ENCODE data around the gene PBX1. TPM values are rescaled to one million over a fixed set of nuclear protein-coding genes. Genes with fewer than 3 reads are reported as not detected.

The PBX1 gene
- total RNA-seq, 2 experiments from 2014 or later = not detected

DNA sequence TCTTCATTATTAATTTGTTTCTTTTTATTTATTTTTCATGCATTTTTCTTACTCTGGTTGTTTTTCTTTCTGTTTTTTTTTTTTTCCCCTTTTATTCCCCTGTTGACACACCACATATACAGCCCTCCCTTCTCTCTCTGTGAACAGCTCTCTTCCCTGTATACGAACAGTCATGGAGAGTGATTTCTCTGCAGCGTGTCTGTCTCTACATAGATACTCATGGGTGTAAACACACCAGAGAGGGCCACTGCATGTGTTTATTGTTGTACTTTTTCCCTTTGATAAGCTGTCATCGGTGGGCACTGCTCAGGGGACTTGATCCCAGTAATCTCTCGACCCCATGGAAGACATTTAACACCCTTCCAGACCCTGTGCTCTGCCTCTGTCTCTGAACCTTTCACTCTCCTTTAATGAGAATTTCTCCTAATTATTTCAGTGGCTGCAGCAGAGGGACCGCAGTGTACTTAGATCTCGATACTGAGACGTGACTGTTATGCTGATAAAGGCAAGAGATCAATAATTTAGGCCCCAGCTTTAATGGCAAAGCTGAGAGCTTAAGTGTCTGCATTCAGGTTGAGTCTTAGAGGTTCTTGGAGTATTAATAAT is 113.1 kb downstream of the PBX1 start:
- Mint-ChIP-seq H3K9me3 (ENCODE audit: insufficient read depth) (peaks cover 3% of the 10 kb centered on the region), H3K27me3 (ENCODE audit: low read depth) (no peaks in the 10 kb centered on the region), H3K4me3 (no peak overlapping the region), H3K36me3 (ENCODE audit: low read depth) (no peaks in the 10 kb centered on the region), H3K27ac (no peak overlapping the region), H3K4me1 (ENCODE audit: low read depth) (no peaks in the 10 kb centered on the region)
- POLR2A ChIA-PET = no interaction called here
- DNase-seq (no peak), ATAC-seq (no peak)
- CTCF ChIA-PET = no interaction called here

DNA sequence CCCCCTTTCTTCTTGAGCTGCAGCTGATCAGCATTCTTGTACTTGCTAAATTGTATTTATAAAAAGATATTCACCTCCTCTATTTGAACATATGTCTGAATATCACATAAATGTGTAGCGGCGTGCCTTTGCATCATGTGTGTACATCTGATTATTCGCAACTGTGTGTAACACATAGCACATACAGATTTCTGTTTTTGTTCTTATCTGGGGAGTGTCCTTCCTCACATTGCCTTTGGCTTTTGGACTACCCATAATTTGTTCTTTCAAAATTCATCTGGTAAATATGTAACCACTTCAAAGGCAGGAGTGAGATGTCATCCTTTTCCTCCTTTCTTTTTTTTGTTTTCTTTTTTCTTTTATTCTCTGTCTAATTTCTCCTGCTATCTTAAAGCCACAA is 113.6 kb downstream of the PBX1 start:
- H3K9me3 Mint-ChIP-seq (ENCODE audit: insufficient read depth) = peaks cover 3% of the 10 kb centered on the region
- POLR2A ChIA-PET = no interaction called here
- CTCF ChIA-PET = no interaction called here
- no peaks in the 10 kb centered on the region for H3K4me1 Mint-ChIP-seq (ENCODE audit: low read depth)
- ATAC-seq (no peak), DNase-seq (no peak)
- H3K27me3 Mint-ChIP-seq (ENCODE audit: low read depth) = no peaks in the 10 kb centered on the region
- H3K4me3 Mint-ChIP-seq = no peak overlapping the region
- H3K27ac Mint-ChIP-seq = no peak overlapping the region
- H3K36me3 Mint-ChIP-seq (ENCODE audit: low read depth) = no peaks in the 10 kb centered on the region

- Mint-ChIP-seq H3K9me3 (ENCODE audit: insufficient read depth) (peaks cover 3% of the 10 kb centered on the region), H3K4me3 (no peak overlapping the region), H3K36me3 (ENCODE audit: low read depth) (no peaks in the 10 kb centered on the region), H3K27ac (no peak overlapping the region), H3K27me3 (ENCODE audit: low read depth) (no peaks in the 10 kb centered on the region), H3K4me1 (ENCODE audit: low read depth) (no peaks in the 10 kb centered on the region)
- no peak for DNase-seq
- no peak for ATAC-seq
- CTCF ChIA-PET = interaction anchor here (0.6 to 1.3 kb wide), 2 partner anchors 13 to 77 kb away, joined by 3 read pairs; no protein-coding TSS in a partner anchor
- POLR2A ChIA-PET = no interaction called here
These were observed 114.7 kb downstream of the PBX1 start for GRCh38 chr1:164673584-164674214.

- ChIA-PET CTCF (no interaction called here), POLR2A (no interaction called here)
- no peak for DNase-seq
- Mint-ChIP-seq H3K4me1 (ENCODE audit: low read depth) (no peaks in the 10 kb centered on the region), H3K27ac (no peak overlapping the region), H3K9me3 (ENCODE audit: insufficient read depth) (peaks cover 3% of the 10 kb centered on the region), H3K36me3 (ENCODE audit: low read depth) (no peaks in the 10 kb centered on the region), H3K4me3 (no peak overlapping the region), H3K27me3 (ENCODE audit: low read depth) (no peaks in the 10 kb centered on the region)
- no peak for ATAC-seq
These were observed 116.4 kb downstream of the PBX1 start for GRCh38 chr1:164675342-164675904.

- H3K4me3 Mint-ChIP-seq = no peak overlapping the region
- H3K36me3 Mint-ChIP-seq (ENCODE audit: low read depth) = no peaks in the 10 kb centered on the region
- DNase-seq = no peak
- POLR2A ChIA-PET = no interaction called here
- H3K27me3 Mint-ChIP-seq (ENCODE audit: low read depth) = no peaks in the 10 kb centered on the region
- CTCF ChIA-PET = no interaction called here
- no peak overlapping the region for H3K27ac Mint-ChIP-seq
- H3K9me3 Mint-ChIP-seq (ENCODE audit: insufficient read depth) = peaks cover 3% of the 10 kb centered on the region
- ATAC-seq = no peak
- no peaks in the 10 kb centered on the region for H3K4me1 Mint-ChIP-seq (ENCODE audit: low read depth)
These were observed 119.2 kb downstream of the PBX1 start for GRCh38 chr1:164678136-164678700.

- POLR2A ChIA-PET = interaction anchor here (0.6 kb wide), 1 partner anchor 190 kb away, joined by 3 read pairs; no protein-coding TSS in a partner anchor
- DNase-seq = no peak
- Mint-ChIP-seq H3K4me1 (ENCODE audit: low read depth) (no peaks in the 10 kb centered on the region), H3K27ac (no peak overlapping the region), H3K27me3 (ENCODE audit: low read depth) (no peaks in the 10 kb centered on the region), H3K9me3 (ENCODE audit: insufficient read depth) (no peaks in the 10 kb centered on the region), H3K36me3 (ENCODE audit: low read depth) (no peaks in the 10 kb centered on the region), H3K4me3 (no peak overlapping the region)
- CTCF ChIA-PET = no interaction called here
- no peak for ATAC-seq
These were observed 123.6 kb downstream of the PBX1 start for GRCh38 chr1:164682570-164682969.

GRCh38 chr1:164683235-164683634 is 124.3 kb downstream of the PBX1 start:
- Mint-ChIP-seq H3K9me3 (ENCODE audit: insufficient read depth) (no peaks in the 10 kb centered on the region), H3K27me3 (ENCODE audit: low read depth) (no peaks in the 10 kb centered on the region), H3K27ac (no peak overlapping the region), H3K36me3 (ENCODE audit: low read depth) (no peaks in the 10 kb centered on the region), H3K4me1 (ENCODE audit: low read depth) (no peaks in the 10 kb centered on the region), H3K4me3 (no peak overlapping the region)
- ChIA-PET POLR2A (no interaction called here), CTCF (no interaction called here)
- ATAC-seq (no peak), DNase-seq (no peak)

DNA sequence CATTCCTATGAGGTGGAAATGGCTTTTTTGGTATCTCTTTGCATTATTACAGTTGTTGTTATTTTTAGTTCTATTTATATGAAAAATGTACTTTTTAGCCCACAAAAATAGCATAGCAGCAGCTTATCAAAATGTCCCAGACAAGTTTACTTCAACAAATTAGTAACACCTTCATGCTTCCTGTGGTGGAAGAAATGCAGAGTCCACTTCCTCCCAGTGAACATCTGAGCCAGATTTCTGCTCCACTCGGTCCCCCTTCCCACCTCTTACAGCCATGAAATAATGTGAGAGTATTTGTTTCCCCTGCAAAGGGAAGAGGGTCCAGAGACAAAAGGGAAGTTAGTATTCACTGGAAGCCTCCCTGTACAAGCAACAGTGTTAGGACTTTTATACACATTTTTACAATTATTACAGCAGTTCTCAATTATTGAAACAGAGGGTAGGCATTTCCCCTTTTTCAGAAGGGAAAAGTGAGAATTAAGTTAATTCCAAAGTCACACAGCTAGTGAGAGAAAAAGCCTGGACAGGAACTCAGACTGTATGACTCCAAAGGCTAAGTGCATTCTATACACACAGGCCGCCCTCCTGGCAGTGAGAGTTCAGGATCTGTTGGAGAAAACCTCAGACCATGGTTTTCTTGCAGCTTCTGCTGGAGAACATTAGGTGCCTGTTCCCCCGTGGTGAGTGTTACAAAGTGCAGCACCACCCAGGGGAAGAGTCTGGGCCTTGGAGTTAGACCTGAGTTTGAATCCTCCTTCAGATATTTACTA is 126.5 kb downstream of the PBX1 start:
- POLR2A ChIA-PET = no interaction called here
- Mint-ChIP-seq H3K27me3 (ENCODE audit: low read depth) (no peaks in the 10 kb centered on the region), H3K27ac (no peak overlapping the region), H3K36me3 (ENCODE audit: low read depth) (no peaks in the 10 kb centered on the region), H3K4me1 (ENCODE audit: low read depth) (no peaks in the 10 kb centered on the region), H3K9me3 (ENCODE audit: insufficient read depth) (no peaks in the 10 kb centered on the region), H3K4me3 (no peak overlapping the region)
- CTCF ChIA-PET = no interaction called here
- ATAC-seq (no peak), DNase-seq (no peak)

GRCh38 chr1:164687777-164688176 is 128.8 kb downstream of the PBX1 start:
- ATAC-seq = no peak
- POLR2A ChIA-PET = no interaction called here
- Mint-ChIP-seq H3K27ac (no peak overlapping the region), H3K4me3 (no peak overlapping the region), H3K36me3 (ENCODE audit: low read depth) (no peaks in the 10 kb centered on the region), H3K9me3 (ENCODE audit: insufficient read depth) (no peaks in the 10 kb centered on the region), H3K4me1 (ENCODE audit: low read depth) (no peaks in the 10 kb centered on the region), H3K27me3 (ENCODE audit: low read depth) (no peaks in the 10 kb centered on the region)
- DNase-seq = no peak
- CTCF ChIA-PET = no interaction called here

GRCh38 chr1:164688791-164689190 is 129.8 kb downstream of the PBX1 start:
- no peaks in the 10 kb centered on the region for H3K9me3 Mint-ChIP-seq (ENCODE audit: insufficient read depth)
- ATAC-seq (no peak), DNase-seq (no peak)
- no peak overlapping the region for H3K4me3 Mint-ChIP-seq
- POLR2A ChIA-PET = no interaction called here
- H3K27ac Mint-ChIP-seq = no peak overlapping the region
- CTCF ChIA-PET = no interaction called here
- H3K36me3 Mint-ChIP-seq (ENCODE audit: low read depth) = no peaks in the 10 kb centered on the region
- H3K27me3 Mint-ChIP-seq (ENCODE audit: low read depth) = no peaks in the 10 kb centered on the region
- H3K4me1 Mint-ChIP-seq (ENCODE audit: low read depth) = no peaks in the 10 kb centered on the region

- H3K27me3 Mint-ChIP-seq (ENCODE audit: low read depth) = no peaks in the 10 kb centered on the region
- CTCF ChIA-PET = no interaction called here
- no peak overlapping the region for H3K4me3 Mint-ChIP-seq
- POLR2A ChIA-PET = no interaction called here
- H3K27ac Mint-ChIP-seq = no peak overlapping the region
- no peak for DNase-seq
- H3K9me3 Mint-ChIP-seq (ENCODE audit: insufficient read depth) = no peaks in the 10 kb centered on the region
- H3K36me3 Mint-ChIP-seq (ENCODE audit: low read depth) = no peaks in the 10 kb centered on the region
- H3K4me1 Mint-ChIP-seq (ENCODE audit: low read depth) = no peaks in the 10 kb centered on the region
- ATAC-seq = no peak
These were observed 130.9 kb downstream of the PBX1 start for GRCh38 chr1:164689672-164690511.
